Activated CD8-positive, alpha-beta memory T cell treated with anti-CD3 and anti-CD28 coated beads, Interleukin-2, amount 50 U/mL, for 24 hours (primary cell): ENCODE measurements around the gene GALNT18.

Experiments used
- DNase-seq: peaks from one replicate; pipeline ENCODE4 v3.0.0-alpha.2; 2020; ENCODE audit errors: extremely low read depth

GALNT18 gene

DNA sequence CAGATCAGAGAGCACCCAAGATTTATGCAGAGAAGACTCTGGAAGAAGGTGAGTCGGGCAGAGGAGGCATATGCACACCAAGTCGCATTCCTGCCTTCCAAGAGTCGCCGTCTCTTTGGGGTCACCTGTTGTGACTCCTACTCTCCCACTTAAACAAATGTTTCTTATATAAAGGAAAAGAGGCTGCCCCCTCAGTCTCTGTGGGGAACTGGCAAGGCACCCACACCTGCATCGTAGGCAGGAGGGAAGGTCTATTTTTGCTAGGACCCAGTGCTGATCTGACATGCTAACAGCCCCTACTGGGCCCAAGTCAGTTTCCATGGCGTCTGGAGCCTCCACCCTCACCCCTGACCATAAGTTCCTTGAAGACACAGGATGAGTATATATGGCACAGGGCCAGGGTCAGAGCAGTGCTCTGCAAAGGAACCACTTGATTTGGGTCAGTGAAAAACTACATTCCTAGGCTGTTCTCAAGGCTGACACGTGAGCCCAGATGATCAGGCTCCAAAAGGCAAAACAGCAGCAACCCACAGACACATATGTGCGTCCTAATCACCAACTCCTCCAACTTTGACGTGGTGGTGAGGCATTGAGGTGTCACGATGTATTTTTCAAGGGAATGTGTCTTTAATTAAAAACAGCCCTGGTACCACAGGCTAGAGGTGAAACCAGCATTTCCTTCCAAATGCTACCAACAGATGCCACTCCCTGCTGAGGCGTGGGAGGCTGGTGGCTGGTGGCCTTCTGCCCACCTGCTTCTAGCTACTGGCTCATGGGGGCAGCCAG lies 213.2 kb downstream of the GALNT18 start:
- DNase-seq: no peak

DNA sequence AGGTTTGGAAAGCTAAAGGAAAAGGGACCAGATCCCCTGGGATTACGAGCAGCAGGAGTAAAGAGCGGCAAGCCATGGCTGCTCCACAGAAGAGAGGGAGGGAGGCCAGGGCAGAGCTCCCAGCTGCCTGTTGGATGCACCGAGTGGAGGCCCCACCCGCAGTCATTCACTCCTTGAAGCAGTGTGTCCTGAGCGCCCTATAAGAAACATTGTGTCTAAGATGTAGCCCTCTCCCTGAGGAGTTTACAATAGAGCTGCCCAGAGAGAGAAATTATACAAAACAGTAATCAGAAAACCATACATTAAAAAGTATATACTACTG lies 214.1 kb downstream of the GALNT18 start:
- DNase-seq: no peak

DNA sequence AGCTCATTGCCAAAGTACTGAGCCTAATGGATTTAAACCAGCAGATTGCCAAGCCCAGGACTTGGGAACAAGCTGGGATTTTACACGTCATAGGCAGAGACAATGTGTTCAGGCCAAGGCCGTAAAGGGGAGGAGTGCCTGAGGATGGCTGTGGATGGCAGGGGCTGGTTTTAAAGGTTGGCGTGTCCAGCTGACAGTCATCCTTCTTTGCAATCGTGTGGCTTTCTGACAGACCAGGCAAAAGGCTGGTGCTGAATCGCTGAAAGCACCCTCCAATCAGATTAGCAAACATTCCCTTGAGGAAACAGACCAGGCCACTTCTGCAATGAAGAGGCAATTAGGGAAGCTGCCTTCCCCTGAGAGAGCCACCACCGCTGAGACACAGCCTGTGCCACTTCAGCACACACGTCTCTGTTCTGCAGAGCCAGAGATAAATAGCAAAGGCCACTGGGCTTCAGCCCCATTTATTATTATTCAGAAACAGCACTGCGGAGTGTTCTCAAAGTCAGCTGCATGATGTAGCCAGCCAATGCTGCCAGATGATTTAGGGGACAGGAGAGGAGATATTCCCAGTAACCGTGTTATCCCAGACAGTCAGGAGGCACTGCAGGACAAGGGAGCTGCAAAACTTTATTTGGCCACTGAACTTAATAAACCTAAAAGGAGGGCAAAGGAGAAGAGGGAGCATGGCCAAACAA lies 214.6 kb downstream of the GALNT18 start:
- DNase-seq: no peak

GRCh38 chr11:11406652-11407051 lies 215.2 kb downstream of the GALNT18 start:
- no peak for DNase-seq

- DNase-seq: no peak
Observed at GRCh38 chr11:11403763-11404725, 217.8 kb downstream of the GALNT18 start.

DNA sequence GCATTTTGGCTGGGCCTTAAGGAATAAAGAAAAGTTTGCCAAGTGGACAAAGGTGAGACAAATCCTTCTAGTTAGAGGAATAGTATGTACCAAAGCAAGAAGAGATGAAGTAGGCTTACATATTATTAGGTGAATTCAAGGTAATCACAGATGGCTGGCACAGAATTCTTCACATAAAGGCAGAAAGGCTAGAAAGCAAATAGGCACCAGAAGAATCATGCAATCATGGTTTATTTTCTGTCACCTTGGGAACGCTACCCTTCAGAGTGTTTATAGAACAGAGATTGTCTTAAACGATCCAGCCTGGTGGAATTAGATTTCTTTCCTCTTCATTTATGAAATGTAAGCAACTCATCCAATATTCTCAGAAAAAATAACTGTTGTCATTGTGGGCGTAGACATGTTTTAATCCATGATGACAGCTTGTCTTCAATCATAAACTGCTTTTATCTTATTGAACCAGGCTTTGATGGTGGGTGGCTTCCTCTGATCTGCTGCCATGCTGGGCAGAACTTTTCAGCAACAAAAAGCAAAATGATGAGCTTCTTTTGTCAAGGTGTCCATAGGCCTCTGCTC lies 219.8 kb downstream of the GALNT18 start:
- DNase-seq: no peak

GRCh38 chr11:11400635-11401232 lies 221.1 kb downstream of the GALNT18 start:
- DNase-seq: no peak

DNA sequence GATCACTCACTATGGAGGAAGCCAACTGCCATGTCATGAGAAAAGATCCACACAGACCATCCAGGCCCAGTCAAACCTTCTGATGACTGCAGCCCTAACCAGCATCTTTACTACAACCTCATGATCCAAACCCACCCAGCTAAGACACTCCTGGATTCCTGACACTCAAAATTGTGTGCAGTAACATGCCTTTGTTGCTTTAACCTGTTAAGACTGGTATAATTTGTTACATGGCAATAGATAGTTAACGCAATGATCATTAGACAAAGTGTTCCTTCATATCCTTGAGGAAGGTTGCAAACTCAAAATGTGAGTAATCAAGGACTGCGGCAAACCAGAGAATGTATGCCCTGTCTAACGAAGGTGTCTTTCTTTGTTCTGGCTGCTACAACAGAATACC lies 221.7 kb downstream of the GALNT18 start:
- no peak for DNase-seq

GRCh38 chr11:11397781-11398180 lies 224.0 kb downstream of the GALNT18 start:
- no peak for DNase-seq

DNA sequence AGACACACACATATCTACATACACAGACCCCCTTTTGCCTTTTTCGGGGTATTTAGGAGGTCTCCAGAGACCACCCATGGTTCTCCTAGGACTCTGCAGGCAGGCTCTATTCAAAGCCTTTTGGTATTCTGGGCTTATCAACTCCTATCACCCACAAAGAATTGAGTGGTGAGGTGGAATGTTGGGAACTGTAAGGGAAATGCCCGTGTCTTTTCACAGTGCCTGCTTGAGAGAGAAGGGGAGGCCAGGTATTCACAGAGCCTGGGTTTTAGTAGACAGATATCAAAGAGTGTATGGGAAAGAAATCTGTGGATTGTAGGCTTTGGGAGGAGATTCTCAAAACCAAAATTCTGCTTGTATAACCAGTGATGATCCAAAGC lies 224.8 kb downstream of the GALNT18 start:
- DNase-seq: no peak

GRCh38 chr11:11396301-11397035 lies 225.3 kb downstream of the GALNT18 start:
- DNase-seq: no peak

GRCh38 chr11:11395126-11395525 lies 226.7 kb downstream of the GALNT18 start:
- DNase-seq: no peak

DNA sequence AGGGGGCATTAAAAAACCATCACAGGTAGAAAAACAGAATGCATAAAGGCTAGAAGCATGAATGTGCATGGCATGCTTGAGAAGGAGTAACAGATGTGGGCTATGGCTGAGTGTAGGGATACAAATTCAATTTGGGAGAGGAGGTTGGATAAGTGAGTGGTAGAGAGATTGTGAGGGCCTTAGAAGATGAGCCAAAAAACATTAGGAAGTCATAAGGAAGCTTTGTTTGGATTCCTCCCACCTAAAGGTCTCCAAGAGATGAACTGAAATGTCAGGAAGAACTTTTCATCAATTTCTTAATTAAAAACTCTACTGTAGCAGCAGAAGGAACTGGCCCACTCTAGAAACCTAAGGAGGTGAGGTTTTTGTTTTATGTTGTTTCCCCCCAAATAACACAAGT lies 227.6 kb downstream of the GALNT18 start:
- no peak for DNase-seq

DNA sequence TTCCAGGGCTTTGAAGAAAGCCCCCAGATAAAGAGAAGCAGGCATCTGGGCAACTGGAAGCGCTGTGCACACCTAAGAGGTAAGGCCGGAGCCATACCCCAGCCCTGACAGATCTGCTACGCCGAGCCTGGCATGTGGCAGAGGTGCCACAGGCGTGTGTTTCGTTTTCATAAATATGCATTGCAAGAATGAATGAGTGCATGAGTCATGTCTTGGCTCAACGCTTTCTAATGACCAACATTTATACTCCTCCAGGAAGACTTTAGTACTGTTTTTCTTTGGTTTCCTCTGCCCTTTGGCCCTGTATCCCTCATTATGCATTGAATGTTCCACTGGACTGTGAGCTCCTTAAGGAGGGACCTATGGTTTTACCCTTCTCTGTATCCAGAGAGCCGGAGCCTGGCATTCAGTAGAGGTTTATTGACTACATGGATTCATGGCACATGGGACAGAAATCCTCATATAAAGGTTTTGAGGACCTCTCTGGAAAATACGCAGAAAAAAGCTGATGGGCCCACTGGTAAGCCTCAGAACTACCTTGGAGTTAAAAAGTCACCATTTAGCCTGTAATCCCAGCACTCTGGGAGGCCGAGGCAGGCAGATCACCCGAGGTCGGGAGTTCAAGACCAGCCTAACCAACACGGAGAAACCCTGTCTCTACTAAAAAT lies 229.9 kb downstream of the GALNT18 start:
- no peak for DNase-seq

- no peak for DNase-seq
Observed at GRCh38 chr11:11391169-11391568, 230.6 kb downstream of the GALNT18 start.

GRCh38 chr11:11390068-11390771 lies 231.6 kb downstream of the GALNT18 start:
- no peak for DNase-seq

GRCh38 chr11:11389238-11389637 lies 232.6 kb downstream of the GALNT18 start:
- DNase-seq: no peak

GRCh38 chr11:11387622-11388305 lies 234.0 kb downstream of the GALNT18 start:
- no peak for DNase-seq

DNA sequence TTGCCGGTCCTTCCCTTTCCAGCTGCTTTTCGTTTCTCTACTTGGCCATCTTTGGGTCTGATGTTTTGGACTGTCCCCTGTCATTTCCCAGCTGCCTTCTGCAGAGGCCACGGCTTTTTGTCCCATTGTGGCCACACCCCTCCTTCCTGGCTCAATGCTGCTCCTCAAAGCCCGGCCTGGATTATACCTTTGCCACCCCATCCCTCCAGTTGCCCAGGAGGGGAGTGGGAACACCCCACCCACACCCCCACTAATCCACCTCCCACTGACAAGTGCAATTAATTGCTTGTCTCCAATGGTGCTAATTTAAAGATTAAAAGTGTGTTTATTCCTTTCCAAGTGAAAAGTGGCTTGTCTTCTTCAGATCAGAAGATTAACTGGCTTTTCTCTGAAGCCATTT lies 234.6 kb downstream of the GALNT18 start:
- DNase-seq: no peak
